Measurements from ENCODE around the gene P2RY6.
"Not testable (repeated sequence)": the region's sequence is repeated elsewhere in the genome, so short reads cannot be mapped to it uniquely, and the experiment has no call there.

DNA sequence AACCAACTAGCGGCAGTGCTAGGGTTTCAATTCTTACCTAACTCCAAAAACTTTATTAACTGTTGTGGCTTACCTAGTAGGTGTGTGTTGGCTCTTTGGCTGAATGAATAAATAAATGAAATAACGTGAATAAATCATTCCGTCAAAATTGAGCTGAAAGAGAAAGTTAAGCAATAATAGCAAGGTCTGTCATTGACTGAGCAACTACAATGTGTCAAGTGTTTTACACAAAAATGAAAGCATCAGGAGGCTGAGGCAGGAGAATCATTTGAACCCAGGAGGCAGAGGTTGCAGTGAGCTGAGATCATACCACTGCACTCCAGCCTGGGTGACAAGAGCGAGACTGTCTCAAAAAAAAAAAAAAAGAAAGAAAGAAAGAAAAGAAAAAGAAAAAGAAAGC, 2.1 kb downstream of the P2RY6 start:
- TF ChIP-seq CTCF, POLR2A (IDR thresholded peaks at IDR 0.05): not testable (repeated sequence)
